Upper lobe of left lung (tissue), 4 donors: ENCODE results near the gene ZBED2.

Experiments used
- POLR2AphosphoS5 ChIP-seq, 2 donors: sonication (generic); formaldehyde crosslinking; IDR thresholded peaks; one replicate each; pipeline ENCODE4 v1.5.1; 2017; ENCODE audit warnings: antibody characterized with exemption in 2 of 2
- TF ChIP-seq, protein P1 (sequence below), 6 experiments: fragments of 450-650 bp in 4 of 6; fragments of 200-600 bp in 2 of 6; sonication (generic) in 2 of 6; IDR thresholded peaks; one replicate each; pipeline ENCODE4 v1.5.1; 2016 to 2019; ENCODE audit warnings: antibody characterized with exemption in 6 of 6

GRCh38 chr3:111588527-111588926 is 6.6 kb downstream of the ZBED2 start:
- TF ChIP-seq, protein P1, sequence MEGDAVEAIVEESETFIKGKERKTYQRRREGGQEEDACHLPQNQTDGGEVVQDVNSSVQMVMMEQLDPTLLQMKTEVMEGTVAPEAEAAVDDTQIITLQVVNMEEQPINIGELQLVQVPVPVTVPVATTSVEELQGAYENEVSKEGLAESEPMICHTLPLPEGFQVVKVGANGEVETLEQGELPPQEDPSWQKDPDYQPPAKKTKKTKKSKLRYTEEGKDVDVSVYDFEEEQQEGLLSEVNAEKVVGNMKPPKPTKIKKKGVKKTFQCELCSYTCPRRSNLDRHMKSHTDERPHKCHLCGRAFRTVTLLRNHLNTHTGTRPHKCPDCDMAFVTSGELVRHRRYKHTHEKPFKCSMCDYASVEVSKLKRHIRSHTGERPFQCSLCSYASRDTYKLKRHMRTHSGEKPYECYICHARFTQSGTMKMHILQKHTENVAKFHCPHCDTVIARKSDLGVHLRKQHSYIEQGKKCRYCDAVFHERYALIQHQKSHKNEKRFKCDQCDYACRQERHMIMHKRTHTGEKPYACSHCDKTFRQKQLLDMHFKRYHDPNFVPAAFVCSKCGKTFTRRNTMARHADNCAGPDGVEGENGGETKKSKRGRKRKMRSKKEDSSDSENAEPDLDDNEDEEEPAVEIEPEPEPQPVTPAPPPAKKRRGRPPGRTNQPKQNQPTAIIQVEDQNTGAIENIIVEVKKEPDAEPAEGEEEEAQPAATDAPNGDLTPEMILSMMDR (IDR thresholded peaks at IDR 0.05) = no peak
- TF ChIP-seq POLR2AphosphoS5 (IDR thresholded peaks at IDR 0.05) = no peak
